HG03460 (cell line): ENCODE results near the gene SSX2B.
"Not testable (repeated sequence)": the region's sequence is repeated elsewhere in the genome, so short reads cannot be mapped to it uniquely, and the experiment has no call there.

ENCODE experiments used
- ATAC-seq: cut with Tn5 transposase; IDR thresholded peaks from one replicate; pipeline ENCODE4 v1.9.1; 2021; ENCODE audit not compliant: unreplicated experiment

Gene SSX2B

GRCh38 chrX:52750952-52751351 is at the start of gene SSX2B:
TSS of gene SSX2B (plus strand) at chrX:52751252. CDS start at chrX:52752681, 1,429 bp downstream.
- ATAC-seq: not testable (repeated sequence)

- ATAC-seq: not testable (repeated sequence)
Observed at GRCh38 chrX:52707078-52707477, 44.0 kb upstream of the SSX2B start, which contains the start of gene SSX2. TSS of gene SSX2 (minus strand) at chrX:52707178. CDS start at chrX:52705749, 1,429 bp downstream.

GRCh38 chrX:52765983-52766382 is 14.9 kb downstream of the SSX2B start:
- ATAC-seq: not testable (repeated sequence)

- not testable (repeated sequence) for ATAC-seq
Observed at GRCh38 chrX:52773504-52773903, 22.5 kb downstream of the SSX2B start.

GRCh38 chrX:52797327-52797726 is 46.3 kb downstream of the SSX2B start, which contains the start of gene SPANXN5:
TSS of gene SPANXN5 (minus strand) at chrX:52797427. CDS start at chrX:52797348, 79 bp downstream.
- ATAC-seq: not testable (repeated sequence)

- not testable (repeated sequence) for ATAC-seq
Observed at GRCh38 chrX:52804876-52805275, 53.8 kb downstream of the SSX2B start.
